Measurements from ENCODE around the gene OTOGL. TPM values are rescaled to one million over a fixed set of nuclear protein-coding genes. Genes with fewer than 3 reads are reported as not detected.

Gene OTOGL
- total RNA-seq, 1 donor from 2014 or later, result not detected

GRCh38 chr12:80415466-80415865 lies 316.1 kb downstream of the OTOGL start:
- intact Hi-C loops (cut with micrococcal nuclease), result loop anchor here (10.0 kb wide), 2 partner anchors 349 to 1909 kb away; no protein-coding TSS in a partner anchor
- Mint-ChIP-seq H3K4me3 (no peak overlapping the region), H3K27ac (no peak overlapping the region), H3K36me3 (ENCODE audit: low read depth) (no peaks in the 10 kb centered on the region), H3K27me3 (no peaks in the 10 kb centered on the region), H3K4me1 (no peaks in the 10 kb centered on the region), H3K9me3 (no peaks in the 10 kb centered on the region)
- ChIA-PET CTCF (no interaction called here), POLR2A (no interaction called here)
- no peak for DNase-seq
- TF ChIP-seq CTCF (IDR thresholded peaks at IDR 0.05), result no peak
- ATAC-seq (ENCODE audit: low read depth), result no peak

DNA sequence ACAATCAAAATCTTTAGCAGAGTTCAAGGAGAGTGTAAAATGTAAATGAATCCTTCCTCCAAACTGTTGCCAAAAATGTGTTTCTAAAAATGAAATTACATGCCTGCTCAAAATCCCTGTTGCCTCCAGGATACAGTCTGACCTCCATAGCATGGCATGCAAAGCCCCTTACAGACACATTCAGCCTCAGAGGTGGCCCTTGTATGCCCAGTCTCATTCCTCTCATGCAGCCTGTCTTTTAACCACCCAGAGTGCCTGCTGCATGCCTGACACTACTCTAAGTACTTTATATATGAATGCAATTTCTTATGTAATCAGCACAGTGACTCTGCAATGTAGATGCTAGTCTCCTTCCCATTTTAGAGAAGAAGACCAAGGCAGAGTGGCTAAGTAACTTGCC lies 320.3 kb downstream of the OTOGL start:
- no peak overlapping the region for H3K4me3 Mint-ChIP-seq
- no peak for ATAC-seq (ENCODE audit: low read depth)
- no peak for DNase-seq
- ChIA-PET POLR2A (no interaction called here), CTCF (no interaction called here)
- H3K9me3 Mint-ChIP-seq, result no peaks in the 10 kb centered on the region
- H3K36me3 Mint-ChIP-seq (ENCODE audit: low read depth), result no peaks in the 10 kb centered on the region
- intact Hi-C loops (cut with micrococcal nuclease), result loop anchor here (10.0 kb wide), 2 partner anchors 345 to 1905 kb away; no protein-coding TSS in a partner anchor
- no peaks in the 10 kb centered on the region for H3K27me3 Mint-ChIP-seq
- no peak for TF ChIP-seq CTCF (IDR thresholded peaks at IDR 0.05)
- H3K27ac Mint-ChIP-seq, result no peak overlapping the region
- no peaks in the 10 kb centered on the region for H3K4me1 Mint-ChIP-seq

DNA sequence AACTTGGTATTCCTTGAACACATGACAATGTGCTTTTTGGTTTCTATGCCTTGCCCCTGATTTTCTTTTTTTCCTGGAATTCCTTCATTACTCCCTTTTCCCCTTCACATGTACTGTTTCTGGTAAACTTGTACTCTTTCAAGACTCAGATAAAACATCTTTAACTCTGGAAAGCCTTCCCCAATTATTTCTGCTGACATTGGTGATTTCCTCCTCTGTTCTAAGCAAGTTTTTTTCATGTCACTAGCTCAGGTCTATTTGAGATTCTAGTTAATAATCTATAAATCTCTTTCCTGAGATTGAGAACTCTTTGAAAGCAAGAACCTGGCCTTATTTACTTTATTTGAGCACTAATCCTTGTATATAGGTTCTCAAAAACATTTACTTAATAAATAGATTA lies 320.7 kb downstream of the OTOGL start:
- intact Hi-C loops (cut with micrococcal nuclease), result no loop called here
- Mint-ChIP-seq H3K27ac (no peak overlapping the region), H3K9me3 (no peaks in the 10 kb centered on the region), H3K4me3 (no peak overlapping the region), H3K27me3 (no peaks in the 10 kb centered on the region), H3K36me3 (ENCODE audit: low read depth) (no peaks in the 10 kb centered on the region), H3K4me1 (no peaks in the 10 kb centered on the region)
- TF ChIP-seq CTCF (IDR thresholded peaks at IDR 0.05), result no peak
- DNase-seq (no peak), ATAC-seq (ENCODE audit: low read depth) (no peak)
- CTCF ChIA-PET, result no interaction called here
- POLR2A ChIA-PET, result no interaction called here

- Mint-ChIP-seq H3K27me3 (no peaks in the 10 kb centered on the region), H3K4me3 (no peak overlapping the region), H3K36me3 (ENCODE audit: low read depth) (no peaks in the 10 kb centered on the region), H3K4me1 (no peaks in the 10 kb centered on the region), H3K27ac (no peak overlapping the region), H3K9me3 (no peaks in the 10 kb centered on the region)
- DNase-seq (no peak), ATAC-seq (ENCODE audit: low read depth) (no peak)
- POLR2A ChIA-PET, result no interaction called here
- intact Hi-C loops (cut with micrococcal nuclease), result no loop called here
- CTCF ChIA-PET, result no interaction called here
- TF ChIP-seq CTCF (IDR thresholded peaks at IDR 0.05), result no peak
These were observed 323.2 kb downstream of the OTOGL start for GRCh38 chr12:80422550-80422949.

Other genes with a start within 250 kb of the OTOGL start
- gene PPP1R12A, start 164.4 kb upstream of the OTOGL start, total RNA-seq, result 72.9 and 90.4 TPM in 2 replicates

All from activated B cell treated with CpG ODN at 0.5 μM for 24 hours (primary cell).